HG03521 (cell line): ENCODE results near the gene APBA2.

Source experiments
- ATAC-seq: cut with Tn5 transposase; IDR thresholded peaks from one replicate; pipeline ENCODE4 v1.9.1; 2021; ENCODE audit warnings: mild to moderate bottlenecking, moderate library complexity; ENCODE audit not compliant: unreplicated experiment

Gene APBA2

DNA sequence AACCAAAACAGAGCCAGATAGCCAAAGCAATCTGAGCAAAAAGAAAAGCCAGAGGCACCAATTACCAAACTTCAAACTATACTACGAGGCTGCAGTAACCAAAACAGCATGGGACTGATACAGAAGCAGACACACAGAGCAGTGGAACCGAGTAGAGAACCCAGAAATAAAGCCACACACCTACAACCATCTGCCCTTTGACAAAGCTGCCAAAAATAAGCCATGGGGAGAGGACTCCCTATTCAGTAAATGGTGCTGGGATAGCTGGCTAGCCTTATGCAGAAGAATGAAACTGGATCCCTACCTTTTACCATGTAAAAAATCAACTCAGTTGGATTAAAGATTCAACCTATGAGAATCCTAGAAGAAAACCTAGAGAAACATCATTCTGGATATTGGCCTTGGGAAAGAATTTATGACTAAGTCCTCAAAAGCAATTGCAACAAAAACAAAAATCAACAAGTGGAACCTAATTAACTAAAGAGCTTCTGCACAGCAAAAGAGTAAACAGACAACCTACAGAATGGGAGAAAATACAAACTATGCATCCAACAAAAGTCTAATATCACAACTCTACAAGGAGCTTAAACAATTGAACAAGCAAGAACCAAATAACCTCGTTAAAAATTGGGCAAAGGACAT lies 95.1 kb downstream of the APBA2 start:
- ATAC-seq, result no peak

- ATAC-seq, result no peak
Measured at GRCh38 chr15:28981351-28981720, 95.6 kb downstream of the APBA2 start.

DNA sequence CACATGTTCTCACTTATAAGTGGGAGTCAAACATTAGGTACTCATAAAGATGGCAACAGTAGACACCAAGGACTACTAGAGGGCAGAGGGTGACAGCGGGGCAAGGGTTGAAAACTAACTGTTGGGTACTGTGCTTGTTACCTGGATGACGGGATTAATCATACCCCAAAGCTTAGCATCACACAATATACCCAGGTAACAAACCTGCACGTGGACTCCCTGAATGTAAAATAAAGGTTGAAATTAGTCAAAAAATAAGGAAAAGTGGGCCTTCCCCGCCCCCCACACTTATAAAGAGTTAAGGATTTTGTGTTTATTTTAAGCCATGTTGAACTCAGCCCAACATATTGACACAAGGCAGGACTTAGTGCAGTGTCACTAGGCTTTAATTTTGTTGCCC lies 96.1 kb downstream of the APBA2 start:
- no peak for ATAC-seq

GRCh38 chr15:28982886-28983285 lies 97.1 kb downstream of the APBA2 start:
- ATAC-seq, result no peak

DNA sequence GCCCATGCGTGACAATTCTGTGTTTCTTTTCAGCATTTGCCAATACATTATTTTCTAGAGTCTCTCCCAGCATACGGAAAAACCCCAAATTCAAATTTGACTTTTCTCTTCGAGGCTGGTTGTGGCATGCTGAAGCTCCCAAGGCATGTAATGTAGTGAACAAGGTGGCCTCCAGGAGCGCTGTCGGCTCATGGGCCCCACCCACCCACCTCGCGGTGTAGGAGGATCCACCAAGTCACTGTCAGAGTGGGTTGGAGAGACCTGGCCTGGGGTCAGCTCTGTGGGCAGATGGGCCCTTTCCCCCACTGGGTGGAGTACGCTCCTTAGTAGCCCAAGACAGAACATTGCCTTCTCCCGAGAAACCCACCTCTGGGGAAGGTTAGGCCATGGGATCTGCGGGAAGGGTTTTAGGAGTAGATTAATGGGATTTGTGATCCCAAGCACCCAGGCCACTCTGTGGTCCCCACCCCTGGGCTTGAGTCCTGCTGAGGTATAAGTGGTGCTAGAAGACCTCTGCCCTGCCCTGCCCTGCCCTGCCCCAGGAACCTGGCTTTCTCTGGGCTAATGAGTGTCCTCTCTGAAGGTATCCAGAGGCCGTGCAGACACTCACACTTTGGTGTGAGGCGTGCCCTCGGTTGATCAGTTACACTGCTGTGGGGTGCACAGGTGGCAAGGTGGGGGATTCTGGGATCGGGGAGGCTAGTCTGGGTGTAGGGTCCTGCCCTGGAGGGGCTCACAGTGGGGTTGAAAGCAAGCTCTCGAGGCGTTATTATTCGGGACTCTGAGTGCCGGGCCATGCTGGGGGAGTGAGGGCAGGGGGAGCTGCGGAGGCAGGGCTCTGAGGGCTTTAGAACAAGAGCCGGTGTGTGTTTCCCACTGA lies 97.9 kb downstream of the APBA2 start:
- no peak for ATAC-seq

GRCh38 chr15:28984421-28985315 lies 98.9 kb downstream of the APBA2 start:
- no peak for ATAC-seq

DNA sequence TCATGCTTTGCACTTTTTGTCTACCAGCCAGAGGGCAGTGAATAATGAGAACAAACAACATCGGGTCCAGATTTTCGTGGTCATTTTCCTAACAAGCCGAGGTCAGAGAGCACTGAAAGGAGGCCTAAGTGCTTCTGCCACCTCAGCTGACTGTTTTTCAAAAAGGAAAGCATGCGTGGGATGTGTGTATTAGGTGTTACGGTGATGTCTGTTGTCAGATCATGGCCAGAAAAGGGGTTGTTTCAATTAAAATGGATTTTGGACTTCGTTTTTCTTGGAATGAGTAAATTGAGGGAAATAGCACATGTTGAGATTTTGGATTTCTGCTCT lies 99.5 kb downstream of the APBA2 start:
- ATAC-seq, result no peak

DNA sequence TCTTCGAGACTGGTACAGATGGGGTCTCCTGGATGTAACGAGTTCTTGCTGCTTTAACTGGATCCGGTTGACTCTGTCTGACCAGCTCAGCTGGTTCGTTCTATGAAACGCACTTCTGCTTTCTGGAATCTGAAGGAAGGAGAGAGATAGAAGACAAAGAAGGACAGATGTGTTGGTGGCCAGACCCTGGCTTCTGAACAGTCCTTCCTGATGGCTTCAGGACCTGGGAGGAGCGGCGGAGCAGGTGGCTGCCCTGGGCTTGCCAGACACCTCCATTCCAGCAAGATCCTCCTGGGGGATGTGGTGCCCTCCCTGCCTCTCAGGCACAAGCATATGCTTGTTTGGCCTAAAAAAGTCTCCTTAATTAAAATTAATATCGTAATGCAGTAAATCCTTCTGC lies 99.9 kb downstream of the APBA2 start:
- no peak for ATAC-seq

GRCh38 chr15:28986108-28986507 lies 100.3 kb downstream of the APBA2 start:
- ATAC-seq, result no peak

GRCh38 chr15:28986726-28987125 lies 101.0 kb downstream of the APBA2 start:
- ATAC-seq, result no peak

GRCh38 chr15:28987337-28987736 lies 101.6 kb downstream of the APBA2 start:
- no peak for ATAC-seq

DNA sequence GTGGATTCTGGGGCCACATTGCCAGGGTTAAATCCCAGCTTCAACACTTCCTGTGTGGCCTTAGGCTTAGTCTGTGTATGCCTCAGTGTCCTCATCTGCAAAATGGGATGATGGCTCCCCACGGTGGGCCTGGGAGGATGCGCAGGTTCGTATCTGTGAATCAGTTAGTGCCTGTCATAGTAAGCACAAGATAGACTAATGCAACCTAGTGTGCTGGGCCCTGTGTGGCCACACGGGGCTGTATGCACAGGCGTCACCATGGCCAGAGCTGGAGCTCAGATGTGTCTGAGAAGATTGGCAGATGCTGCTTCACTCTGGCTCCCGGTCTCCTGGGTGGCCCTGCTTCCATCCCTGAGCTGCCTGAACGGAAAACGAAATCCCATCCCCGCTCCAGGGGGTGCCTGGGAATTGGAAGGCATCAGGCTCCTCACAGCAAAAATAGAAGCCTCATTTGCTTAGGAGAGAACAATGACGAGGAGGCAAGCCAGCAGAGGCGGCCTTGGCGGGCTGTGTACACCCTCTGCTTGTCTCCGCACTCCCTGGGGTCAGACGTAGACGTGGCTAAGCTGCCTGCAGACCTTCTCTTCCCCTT lies 103.6 kb downstream of the APBA2 start:
- ATAC-seq, result no peak

GRCh38 chr15:28989896-28990295 lies 104.1 kb downstream of the APBA2 start:
- ATAC-seq, result no peak

DNA sequence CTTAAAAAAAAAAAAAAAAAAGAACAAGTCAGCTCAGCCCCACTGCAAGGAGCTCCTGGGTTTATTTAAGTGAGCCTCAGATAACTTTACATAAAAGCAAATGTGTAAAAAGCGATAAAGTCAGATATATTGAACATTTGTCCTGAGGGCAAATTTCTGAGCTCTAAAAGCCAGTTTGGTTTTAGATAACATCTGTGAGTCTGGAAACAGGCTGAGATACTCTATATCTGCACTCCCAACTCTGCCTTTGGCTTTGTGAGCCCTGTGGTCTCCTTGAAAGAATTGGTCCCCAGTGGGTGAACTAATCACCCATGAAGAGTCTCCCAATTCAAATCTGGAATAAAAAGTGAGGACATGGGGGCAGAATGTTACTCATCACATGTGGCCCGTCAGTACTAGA lies 104.6 kb downstream of the APBA2 start:
- ATAC-seq, result no peak

DNA sequence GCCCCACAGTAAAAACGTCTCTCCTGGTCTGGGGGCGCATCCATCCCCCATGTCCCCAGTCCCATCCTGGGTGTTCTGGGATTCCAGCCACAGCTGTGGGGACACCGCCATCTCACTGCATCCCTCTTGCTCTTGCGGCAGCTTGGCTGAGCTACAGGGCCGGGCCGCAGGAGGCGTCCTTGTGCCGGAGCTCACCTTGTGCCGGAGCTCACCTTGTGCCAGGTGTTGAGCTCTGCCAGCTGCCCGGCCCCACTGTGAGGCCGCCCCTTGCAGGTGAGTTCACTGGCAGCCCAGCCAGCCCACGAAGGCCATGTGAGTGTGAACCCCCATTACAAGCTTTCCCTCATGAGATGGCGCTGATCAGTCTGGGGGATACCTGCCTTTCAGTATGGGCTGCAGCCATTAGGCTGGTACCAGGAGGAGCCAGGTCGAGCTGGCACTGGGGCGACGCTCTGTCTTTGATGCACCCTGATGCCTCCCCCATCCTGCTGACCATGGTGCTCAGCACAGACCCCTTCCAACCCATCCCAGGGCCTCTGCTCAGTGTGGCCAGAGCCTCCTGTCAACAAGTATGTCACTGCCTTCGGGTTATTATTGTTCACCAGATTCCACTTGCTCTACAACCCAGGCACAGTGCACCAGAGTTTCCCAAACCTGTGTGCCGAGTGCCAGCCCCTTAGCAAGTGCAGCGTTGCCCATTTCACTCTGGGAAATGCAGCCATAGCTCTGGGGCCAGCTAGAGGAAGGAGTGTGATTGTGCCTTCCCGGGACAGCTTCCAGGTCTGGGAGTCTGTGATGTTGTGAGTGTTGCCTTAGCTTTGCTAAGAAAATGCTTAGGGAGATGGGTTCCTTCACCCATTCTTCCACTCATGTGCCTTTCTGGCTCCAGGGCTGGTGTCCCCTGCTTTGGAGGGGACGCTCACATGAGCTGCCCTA lies 105.7 kb downstream of the APBA2 start:
- ATAC-seq, result no peak

GRCh38 chr15:28992336-28992864 lies 106.6 kb downstream of the APBA2 start:
- ATAC-seq, result no peak

GRCh38 chr15:28993051-28993719 lies 107.4 kb downstream of the APBA2 start:
- ATAC-seq, result no peak

DNA sequence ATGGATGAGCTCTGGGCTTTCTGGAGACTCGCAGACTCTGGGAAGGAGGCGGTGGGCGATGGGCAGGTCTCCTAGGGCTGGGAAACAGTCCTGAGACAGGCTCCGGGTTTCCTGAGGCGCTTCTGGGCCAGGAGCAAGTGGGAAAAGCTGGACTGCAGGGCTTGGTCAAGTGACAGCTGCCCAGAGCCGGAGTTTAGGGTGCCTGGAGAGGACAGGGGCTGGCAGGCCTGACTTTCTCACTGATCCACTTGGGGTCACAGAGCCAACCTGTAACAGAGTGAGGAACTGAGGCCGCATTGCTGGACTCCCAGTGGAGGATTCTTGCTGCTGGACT lies 107.9 kb downstream of the APBA2 start:
- no peak for ATAC-seq

DNA sequence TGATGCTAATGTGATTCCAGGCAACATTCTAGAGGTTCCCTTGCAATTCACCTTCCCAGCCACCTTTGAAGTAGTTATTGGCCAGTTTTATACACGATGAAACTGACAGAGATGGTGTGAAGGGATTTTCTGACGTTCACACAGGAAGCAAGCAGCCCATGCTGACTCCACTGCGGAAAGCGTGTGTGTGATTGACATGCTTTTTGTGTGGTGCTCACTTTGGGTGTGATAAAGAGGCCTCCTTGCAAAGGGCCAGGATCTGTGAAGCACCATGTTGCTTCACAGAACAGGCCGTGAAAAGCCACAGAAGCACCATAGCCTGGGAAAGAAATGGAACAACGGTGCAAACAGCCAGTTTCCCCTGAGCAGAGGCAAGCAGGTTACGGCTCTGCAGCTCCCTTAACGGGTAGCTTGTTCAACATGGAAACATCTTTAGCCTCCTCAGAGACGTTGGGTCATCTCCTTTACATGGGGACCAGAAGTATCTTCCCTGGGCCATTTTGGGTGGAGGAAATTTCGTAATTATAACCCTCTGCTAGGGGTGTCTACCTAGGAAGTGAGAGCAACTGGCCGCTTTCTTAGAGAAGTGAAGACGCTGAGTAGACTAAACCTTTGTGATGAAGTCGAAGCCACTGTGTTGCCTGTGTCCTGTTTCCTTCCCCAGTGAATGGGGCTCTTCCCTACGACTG lies 108.5 kb downstream of the APBA2 start:
- no peak for ATAC-seq
